GM21515 (cell line): Measurements from ENCODE around the gene CCDC34.
"Not testable (repeated sequence)": the region's sequence is repeated elsewhere in the genome, so short reads cannot be mapped to it uniquely, and the experiment has no call there.

ENCODE experiments used
- ATAC-seq: cut with Tn5 transposase; IDR thresholded peaks from one replicate; pipeline ENCODE4 v1.9.1; 2021; ENCODE audit not compliant: unreplicated experiment

The CCDC34 gene

DNA sequence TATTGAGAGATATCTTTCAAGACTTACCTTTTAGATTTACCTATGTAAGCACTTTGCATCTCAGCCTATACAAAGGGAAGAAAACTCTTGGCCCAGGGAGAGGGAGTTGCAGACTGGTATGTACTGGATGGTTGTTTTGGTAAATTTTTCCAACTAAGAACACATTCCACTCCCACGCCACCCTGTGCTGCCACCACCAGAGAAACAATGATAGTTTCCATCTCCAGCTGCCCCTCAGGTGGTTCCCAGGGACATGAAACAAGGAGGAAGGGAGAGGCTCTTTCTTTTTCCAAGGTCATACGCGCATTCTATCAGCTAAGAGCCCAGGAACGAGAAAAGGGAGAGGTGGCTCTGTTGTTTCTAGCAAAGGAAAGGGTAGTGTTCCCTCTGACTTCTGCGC, 34.4 kb downstream of the CCDC34 start:
- no peak for ATAC-seq

DNA sequence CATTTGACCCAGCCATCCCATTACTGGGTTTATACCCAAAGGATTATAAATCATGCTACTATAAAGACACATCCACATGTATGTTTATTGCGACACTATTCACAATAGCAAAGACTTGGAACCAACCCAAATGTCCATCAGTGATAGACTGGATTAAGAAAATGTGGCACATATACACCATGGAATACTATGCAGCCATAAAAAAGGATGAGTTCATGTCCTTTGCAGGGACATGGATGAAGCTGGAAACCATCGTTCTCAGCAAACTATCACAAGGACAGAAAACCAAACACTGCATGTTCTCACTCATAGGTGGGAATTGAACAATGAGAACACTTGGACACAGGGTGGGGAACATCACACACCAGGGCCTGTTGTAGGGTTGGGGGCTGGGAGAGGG, 36.0 kb downstream of the CCDC34 start:
- not testable (repeated sequence) for ATAC-seq

DNA sequence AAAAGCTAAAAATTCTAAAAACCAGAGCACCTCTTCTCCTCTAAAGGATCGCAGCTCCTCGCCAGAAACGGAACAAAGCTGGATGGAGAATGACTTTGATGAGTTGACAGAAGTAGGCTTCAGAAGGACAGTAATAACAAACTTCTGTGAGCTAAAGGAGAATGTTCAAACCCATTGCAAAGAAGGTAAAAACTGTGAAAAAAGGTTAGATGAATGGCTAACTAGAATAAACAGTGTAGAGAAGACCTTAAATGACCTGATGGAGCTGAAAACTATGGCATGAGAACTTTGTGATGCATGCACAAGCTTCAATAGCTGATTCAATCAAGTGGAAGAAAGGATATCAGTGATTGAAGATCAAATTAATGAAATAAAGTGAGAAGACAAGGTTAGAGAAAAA, 40.8 kb downstream of the CCDC34 start:
- ATAC-seq, result not testable (repeated sequence)

DNA sequence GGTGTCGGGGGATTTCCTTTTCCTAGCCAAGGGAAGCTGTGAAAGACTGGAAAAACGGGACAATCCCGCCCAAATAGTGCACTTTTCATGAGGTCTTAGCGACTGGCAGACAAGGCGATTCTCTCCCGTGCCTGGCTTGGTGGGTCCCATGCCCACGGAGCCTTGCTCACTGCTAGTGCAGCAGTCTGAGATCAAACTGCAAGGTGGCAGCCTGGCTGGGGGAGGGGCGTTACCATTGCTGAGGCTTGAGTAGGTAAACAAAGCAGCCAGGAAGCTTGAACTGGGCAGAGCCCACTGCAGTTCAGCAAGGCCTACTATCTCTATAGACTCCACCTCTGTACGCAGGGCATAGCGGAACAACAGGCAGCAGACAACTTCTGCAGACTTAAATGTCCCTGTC, 41.7 kb downstream of the CCDC34 start:
- ATAC-seq, result not testable (repeated sequence)

DNA sequence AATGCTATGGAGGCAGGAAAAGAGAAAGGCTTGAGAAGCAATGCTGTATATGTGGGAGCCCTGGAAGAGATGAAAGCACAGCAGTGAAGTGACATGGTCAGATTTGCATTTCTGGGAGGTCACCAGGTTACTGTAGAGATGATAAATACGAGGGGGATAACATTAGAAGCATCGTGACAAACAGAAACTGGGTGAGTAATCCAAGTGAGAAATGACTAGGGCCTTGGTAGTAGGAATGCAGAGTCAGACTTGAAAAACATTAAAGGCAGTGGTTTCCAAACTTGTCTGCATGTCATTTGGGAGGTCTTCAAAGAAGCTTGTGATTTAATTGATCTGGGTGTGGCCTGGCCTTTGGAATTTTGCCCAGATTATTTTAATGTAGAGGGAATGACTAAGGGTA, 43.9 kb downstream of the CCDC34 start:
- peak; percentile 94 for ATAC-seq

DNA sequence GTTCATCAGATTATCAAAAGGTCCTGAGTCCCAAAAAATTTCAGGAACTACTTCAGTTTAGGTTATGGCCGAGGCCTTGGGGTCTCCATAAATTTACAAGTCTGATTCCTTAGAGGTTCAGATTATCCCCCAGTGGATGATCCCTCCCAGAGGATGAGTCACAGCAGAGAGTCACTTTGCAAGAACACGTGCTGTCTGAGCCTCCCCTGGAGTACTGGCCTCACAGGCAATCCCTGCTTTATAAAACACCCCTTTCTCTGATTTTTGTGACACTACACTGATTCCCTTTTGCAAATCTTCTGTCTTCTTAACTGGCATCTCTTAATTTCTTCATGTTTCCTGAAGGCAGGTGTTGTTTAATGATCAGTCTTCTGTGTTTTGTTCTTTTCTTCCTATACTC, 45.3 kb downstream of the CCDC34 start:
- no peak for ATAC-seq

DNA sequence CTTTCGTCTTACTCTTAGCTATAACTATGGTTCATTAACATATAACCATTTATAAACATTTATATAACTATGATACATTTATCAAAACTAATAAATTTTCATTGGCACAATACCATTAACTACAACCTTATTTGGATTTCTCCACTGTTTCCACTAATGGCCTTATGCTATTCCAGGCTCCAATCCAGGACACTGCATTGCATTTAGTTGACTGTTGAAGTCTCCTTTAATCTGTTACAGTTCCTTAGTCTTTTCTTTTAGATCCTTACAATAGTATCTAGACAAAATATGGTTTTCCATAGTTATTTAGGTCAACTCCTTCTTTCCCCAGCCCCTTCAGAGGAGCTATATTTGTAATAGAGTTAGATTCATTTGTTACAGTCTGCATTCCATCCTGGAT, 47.2 kb downstream of the CCDC34 start:
- no peak for ATAC-seq

DNA sequence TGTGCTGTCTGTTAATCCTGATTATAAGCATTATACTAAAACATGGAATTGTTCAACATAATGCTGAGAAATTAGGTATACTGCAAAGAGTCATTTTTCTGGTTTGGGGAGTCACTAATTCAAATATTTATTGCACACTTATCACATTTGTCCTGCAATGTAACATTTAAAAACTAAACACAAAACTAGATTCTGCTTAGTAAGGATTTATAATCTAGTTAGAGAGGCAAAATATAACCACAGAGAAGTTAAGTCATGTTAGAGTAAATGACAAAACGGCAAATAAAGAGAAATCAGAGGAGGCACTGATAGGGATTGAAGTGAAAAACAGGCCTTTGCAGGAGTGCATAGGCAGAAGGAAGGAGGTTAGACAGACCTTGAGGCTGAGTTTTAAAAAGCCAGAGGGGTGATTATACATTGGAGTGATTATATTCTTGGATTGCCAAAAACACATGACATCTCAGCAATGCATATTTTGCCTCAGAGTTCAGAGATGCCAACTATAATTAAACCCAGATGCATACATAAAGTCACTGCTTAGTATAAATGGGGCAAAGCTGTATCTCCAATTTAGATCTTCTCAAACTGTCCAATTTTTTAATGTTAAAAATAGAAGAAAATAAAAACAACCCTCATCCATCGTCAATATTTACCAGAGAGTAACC, 49.7 kb downstream of the CCDC34 start:
- ATAC-seq, result no peak

DNA sequence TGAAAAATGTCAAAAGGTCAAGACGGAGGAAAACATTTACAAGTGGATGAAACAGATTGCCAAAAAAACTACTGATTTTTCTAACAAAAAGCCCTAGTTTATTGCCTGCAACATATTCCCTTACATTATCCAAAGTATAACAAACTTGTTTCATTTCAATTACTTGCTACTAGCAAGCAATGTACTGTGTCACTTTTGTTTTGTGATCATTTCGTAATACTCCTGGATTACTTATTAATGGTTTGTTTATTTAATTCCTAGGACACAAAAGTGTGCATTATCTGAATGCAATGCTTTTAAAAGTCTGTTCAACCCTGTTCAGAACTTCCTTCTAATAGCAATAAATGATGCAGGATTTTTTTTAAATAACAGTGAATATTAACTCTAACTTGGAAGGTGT, 50.9 kb downstream of the CCDC34 start:
- ATAC-seq, result no peak

DNA sequence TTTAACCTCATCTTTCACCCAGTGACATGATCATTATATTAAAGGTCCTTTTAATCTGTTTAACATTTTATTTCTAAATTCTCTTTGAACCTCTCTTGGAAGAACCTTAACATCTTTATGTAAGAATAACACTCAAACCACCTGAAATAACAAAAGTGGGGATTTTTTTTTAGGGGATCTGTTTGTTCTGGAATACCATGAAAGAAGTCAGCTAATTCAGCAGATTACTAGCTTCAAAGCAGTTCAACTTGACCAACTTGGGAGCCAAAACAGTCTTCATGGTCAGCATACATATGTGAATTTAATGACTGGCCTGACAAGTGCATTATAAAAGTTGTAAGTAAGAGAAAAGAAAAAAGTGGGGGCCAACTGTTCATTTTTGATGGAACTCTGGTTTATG, 52.3 kb downstream of the CCDC34 start:
- no peak for ATAC-seq

DNA sequence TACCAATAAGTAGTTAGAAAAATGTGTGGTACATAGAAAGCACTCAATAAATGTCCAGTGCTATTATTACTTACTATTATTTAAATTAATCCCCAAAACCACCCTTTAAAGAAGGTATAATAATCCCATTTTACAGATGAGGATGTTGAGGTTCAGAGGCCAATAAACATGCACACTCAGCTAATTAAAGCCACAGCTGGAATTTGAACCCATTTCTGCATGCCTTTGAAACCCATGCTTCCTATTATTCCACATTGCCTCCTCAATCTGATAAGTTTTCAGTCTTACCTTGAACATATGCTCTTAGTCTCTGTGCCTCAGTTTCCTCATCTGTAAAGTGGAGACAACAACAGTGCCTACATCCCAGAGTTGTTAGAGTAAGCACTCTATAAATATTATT, 52.8 kb downstream of the CCDC34 start:
- no peak for ATAC-seq

DNA sequence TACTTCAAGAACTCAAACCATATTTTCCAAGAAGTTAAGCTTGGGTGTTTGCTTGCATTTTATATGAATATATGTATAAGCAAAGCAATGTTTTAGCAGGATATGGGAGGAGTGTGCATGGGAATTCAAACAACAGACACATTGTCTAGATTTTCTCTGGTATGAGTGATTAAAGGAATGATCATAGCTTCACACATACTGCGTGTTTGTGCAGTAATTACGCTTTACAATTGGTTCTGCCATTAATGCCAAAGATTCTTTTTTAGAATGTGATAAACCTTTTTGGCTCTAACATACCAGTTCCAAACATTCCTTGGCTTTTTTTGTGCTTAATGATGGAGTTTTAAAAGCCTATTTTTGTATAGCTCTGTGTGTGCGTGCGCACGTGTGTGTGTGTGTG, 54.0 kb downstream of the CCDC34 start:
- ATAC-seq, result no peak

DNA sequence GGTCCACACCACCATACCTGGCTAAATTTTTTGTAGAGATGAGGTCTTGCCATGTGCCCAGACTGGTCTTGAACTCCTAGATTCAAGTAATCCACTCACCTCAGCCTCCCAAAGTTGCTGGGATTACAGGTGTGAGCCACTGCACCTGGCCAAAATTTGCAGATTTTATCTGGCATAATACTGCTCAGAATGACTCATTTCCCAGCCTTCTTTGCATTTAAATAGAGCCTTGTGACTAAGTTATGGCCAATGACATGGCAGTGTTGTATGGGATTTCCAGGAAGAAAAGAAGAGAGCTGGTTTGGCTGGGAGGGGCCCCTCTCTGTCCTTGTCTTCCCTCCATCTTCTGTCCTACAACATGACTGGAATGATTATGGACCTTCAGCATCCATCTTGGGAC, 55.8 kb downstream of the CCDC34 start:
- no peak for ATAC-seq

DNA sequence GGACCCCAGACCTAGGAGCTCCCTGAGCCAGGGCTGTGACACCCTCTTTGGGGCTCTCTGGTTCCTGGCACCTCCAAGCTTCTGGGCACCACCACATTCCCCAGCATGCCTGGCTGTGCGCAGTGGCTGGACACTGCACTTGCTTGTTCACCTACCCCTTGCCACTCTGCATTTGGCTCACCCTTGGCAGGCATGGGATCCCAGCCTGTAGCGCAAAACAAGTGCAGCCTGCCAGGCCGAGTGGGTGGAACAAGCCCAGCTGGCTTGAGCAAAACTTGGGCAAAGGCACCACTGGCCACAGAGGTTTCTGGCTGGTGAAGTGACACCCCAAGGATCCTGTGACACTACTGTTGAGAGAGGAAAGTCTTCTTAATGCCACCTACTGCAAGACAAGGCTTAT, 57.3 kb downstream of the CCDC34 start:
- ATAC-seq, result no peak

DNA sequence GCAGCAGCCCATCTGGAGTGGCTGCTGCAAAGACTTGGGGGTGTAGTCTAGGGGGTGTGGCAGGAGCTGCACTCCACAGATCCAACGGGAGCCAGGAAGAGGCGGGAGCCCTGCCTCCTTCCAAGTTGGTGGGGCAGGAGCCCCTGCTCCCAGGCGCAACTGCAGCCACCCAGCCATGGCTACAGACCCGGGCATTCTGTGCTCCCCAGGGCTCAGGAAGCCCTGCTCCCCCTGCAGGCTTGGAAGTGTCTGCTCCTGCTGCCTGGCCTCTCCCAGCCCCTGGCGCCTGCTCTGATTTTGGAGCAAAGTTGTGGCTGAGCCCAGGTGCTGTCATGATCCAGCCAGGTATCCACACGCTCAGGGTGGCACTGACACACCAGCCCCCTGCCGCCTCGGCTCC, 58.5 kb downstream of the CCDC34 start:
- ATAC-seq, result no peak

DNA sequence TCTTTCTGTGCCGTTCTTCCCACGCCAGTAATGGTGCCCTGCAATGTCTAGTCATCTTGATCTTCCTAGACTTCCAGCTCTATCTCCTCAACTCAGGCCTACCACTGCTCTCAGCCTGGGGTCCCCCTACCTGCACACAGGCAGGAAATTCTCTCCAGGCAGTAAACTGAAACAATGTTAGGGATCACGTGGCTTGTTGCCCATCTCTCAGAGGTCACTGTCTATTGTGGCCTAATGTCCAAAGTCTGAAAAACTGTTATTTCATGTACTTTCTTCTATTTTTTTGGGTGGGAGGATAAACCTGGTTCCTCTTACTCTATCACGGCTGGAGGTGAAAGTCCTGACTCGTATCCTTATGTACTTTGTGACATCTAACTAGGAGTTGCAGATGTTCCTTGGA, 59.1 kb downstream of the CCDC34 start:
- no peak for ATAC-seq

DNA sequence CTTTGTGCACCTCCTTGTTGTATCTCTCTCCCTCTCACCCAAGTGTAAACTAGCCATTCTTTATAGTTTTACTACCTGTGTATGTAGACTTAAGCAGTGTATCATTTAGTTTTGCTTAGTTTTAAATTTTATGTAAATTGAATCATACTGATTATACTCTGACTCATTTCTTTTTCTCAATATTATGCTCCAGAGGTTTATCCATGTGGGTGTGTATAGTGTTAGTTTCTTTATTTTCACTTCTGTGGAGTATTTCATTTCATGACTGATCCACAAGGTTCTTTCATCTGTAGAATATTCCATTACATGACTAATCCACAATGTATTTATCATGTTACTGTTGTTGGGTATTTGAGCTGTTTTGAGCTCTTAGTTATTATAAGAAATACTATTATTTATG, 62.0 kb downstream of the CCDC34 start:
- no peak for ATAC-seq

DNA sequence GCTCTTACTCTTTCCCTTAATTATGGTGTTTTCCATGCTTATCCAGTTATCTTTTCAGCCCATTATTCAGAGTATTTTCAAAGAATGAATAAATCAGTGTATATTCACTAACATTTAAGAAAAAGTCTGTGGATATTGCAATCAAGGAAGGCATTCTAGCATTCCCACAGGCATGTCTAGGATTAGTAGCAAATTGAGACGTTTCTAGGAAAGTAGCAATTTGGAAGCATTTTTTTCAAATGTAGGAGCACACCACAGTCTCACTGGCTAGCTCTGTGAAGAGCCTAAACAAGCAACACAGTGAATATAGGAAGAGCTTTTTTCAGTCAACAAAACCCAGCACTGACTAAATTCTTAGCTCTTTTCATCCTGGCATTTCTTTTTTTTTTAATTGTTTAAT, 65.4 kb downstream of the CCDC34 start:
- no peak for ATAC-seq

DNA sequence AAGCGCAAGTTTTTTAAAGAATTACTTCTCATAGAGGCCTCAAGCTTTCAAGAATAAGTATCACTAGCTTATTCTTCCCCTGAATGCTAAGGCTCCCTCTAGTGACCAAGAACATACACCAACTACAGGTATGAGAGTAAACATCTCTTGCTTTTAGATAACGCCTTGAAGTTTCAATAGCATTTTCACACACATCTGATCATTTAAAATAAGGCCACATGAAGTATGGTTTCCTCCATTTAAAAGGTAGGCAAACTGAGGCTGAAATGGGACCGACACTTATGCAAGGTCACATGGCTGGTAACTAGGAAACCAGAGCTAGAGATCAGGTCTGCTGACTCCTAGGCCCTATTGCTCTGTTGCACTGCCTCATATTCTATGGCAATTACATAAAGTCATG, 66.5 kb downstream of the CCDC34 start:
- ATAC-seq, result peak; percentile 80

DNA sequence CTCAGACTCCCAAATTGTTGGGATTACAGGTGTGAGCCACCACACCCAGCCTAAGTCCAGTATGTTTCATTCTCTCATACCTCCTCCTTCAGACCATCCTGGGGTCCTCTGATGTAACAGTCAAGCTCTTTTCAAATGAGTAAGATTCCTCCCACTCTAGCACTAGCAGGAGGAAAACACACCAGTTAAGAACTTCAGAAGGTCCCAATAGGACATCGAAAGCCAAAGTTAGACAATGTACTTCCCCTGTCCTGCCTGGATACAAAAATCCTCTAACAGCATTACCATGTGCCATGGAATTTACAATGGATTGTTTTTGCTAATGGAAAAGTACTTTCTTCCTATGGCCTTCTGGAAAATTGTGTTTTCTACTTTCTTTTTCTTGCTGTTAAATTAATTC, 67.1 kb downstream of the CCDC34 start:
- no peak for ATAC-seq

DNA sequence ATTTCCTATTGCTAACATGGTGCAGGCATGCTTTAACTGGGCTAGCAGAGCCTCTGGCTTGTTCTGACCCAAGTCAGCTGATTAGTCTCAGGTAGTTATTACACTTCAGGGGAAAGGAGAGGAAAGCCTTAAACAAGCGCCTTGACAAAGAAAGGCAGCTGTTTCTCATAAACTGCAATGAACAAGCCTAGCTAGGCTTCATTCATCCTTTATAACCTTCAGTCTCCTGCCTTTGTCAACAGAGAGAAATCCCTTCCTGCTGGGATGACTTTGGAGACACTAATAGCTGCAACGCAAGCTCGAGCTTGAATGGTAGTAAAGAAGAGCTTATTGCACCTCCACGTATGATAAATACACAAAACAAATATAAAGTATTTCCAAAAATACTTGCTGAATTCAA, 68.4 kb downstream of the CCDC34 start:
- no peak for ATAC-seq

DNA sequence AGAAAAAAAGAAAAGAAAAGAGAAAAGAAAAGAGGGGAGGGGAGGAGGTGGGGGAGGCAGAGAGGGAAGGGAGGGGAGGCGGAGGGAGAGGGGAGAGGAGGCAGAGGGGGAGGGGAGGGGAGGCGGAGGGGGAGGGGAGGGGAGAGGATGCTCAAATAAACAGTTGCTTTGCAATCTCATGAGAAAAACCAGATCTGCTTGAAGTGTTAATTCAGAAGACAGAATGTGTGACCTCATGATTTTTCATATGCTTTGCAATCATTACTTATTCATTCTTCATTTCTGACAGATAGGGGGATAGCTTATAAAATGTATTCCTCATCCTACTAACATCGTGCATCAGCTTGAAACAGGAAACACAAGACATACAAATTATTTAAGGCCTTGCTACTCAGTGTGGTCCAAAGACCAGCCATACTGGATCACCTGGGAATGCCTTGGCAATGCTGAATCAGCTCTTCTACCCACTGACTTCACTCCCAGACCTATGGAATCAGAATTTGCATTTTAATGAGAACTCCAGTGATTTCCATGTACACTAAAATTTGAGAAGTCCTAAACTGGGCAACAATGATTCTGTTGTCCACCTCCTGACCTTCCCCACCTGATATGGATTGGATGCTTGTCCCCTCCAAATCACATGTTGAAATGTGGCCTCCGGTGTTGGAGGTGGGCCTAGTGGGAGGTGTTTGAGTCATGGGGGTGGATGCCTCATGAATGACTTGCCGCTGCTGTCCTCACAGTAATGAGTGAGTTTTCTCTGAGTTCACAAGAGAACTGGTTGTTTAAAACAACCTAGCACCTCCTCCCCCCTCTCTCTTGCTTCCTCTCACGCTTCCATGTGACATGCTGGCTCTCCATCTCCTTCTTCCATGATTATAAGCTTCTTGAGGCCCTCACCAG, 69.2 kb downstream of the CCDC34 start:
- no peak for ATAC-seq

DNA sequence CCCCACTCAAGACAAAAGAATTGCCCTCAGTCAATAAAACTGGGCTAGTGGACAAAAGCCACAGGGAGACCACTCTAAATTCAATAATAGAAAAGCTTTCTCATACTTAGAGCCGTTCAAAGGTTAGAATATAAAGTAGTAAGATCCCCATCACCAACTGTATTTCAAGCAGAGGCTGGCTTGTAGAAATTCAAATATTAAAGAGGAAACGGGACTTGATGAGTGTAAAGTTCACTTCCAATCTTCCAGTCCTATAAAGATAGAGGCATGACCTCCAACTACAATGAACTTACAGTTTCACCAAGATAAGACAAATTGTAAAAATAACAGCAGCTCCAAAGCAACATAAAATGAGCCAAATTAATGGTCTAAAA, 70.4 kb downstream of the CCDC34 start:
- ATAC-seq, result no peak
